Heart left ventricle (tissue), 16 donors: ENCODE measurements around the gene LMTK2. TPM values are rescaled to one million over a fixed set of nuclear protein-coding genes. Genes with fewer than 3 reads are reported as not detected.
A peak's percentile ranks its signal among the peaks of the same experiment; 100 is the strongest.

Experiments used
- ATAC-seq, 4 donors: fragments of 200-7000 bp; cut with Tn5 transposase; one replicate each; pipeline ENCODE4 v1.9.1; 2020 to 2022; ENCODE audit warnings: moderate library complexity in 4 of 4, mild to moderate bottlenecking in 3 of 4, moderate number of reproducible peaks in 1 of 4
- DNase-seq, 5 donors: peaks; one replicate each; pipeline ENCODE4 v3.0.0-alpha.2; 2020
- H3K27ac ChIP-seq, 12 donors: fragments of 200-600 bp; sonication (generic) in 4 of 12; one replicate each; pipeline versions ENCODE4 v1.5.0 to v1.8.0; 2016 to 2022; ENCODE audit warnings: mild to moderate bottlenecking in 2 of 12
- H3K27me3 ChIP-seq, 9 donors: fragments of 200-600 bp; sonication (generic) in 2 of 9; one replicate each; pipeline versions ENCODE4 v1.5.1 to v1.8.0; 2016 to 2022; ENCODE audit warnings: mild to moderate bottlenecking in 3 of 9
- H3K36me3 ChIP-seq, 9 donors: fragments of 200-600 bp; sonication (generic) in 2 of 9; one replicate each; pipeline versions ENCODE4 v1.5.0 to v1.8.0; 2018 to 2022; ENCODE audit warnings: mild to moderate bottlenecking in 2 of 9
- H3K4me1 ChIP-seq, 12 donors: fragments of 200-600 bp; sonication (generic) in 4 of 12; one replicate each; pipeline versions ENCODE4 v1.5.0 to v1.8.0; 2016 to 2022; ENCODE audit warnings: mild to moderate bottlenecking in 3 of 12
- H3K4me3 ChIP-seq, 12 donors: fragments of 200-600 bp; sonication (generic) in 4 of 12; one replicate each; pipeline versions ENCODE4 v1.5.0 to v1.8.0; 2017 to 2022; ENCODE audit warnings: mild to moderate bottlenecking in 9 of 12, moderate library complexity in 4 of 12
- H3K9me3 ChIP-seq, 12 donors: fragments of 200-600 bp; sonication (generic) in 4 of 12; one replicate each; pipeline versions ENCODE4 v1.5.0 to v1.8.0; 2016 to 2022; ENCODE audit warnings: mild to moderate bottlenecking in 1 of 12
- CTCF ChIP-seq, 12 donors: fragments of 200-600 bp; sonication (generic) in 4 of 12; IDR thresholded peaks; one replicate each; pipeline versions ENCODE4 v1.5.0 to v1.8.0; 2018 to 2022; ENCODE audit warnings: antibody characterized with exemption in 12 of 12, mild to moderate bottlenecking in 5 of 12
- POLR2A ChIP-seq, 2 donors: fragments of 450-650 bp; IDR thresholded peaks; one replicate each; pipeline ENCODE4 v1.6.1; 2017; ENCODE audit warnings: antibody characterized with exemption in 2 of 2, mild to moderate bottlenecking in 2 of 2, moderate library complexity in 2 of 2
- WGBS, 4 donors: extraction: QIAGEN DNeasy Blood & Tissue Kit in 2 of 4; methylation state at CpG; one replicate each; pipeline versions ENCODE4 v1.1.5 to v1.1.7; 2013 to 2018; 5-methylcytosine and 5-hydroxymethylcytosine counted together
- intact Hi-C, 10 donors: fragments of 100-400 bp; cut with DNase I; formaldehyde crosslinking; loops; one replicate each; pipeline versions ENCODE4 v1.11.1 to v1.14.2; 2022
- polyA plus RNA-seq, 2 donors: library from polyadenylated mRNA; stranded (reverse); fragments of 200-250 nt; gene quantifications; one replicate each; pipeline ENCODE4 v1.2.3, GENCODE V29; 2013
- total RNA-seq, 9 donors: library from RNA; depleted of rRNA in 2 of 9; stranded (reverse); fragments of >200 nt in 2 of 9; fragmentation: NEBNext Ultra II Directional in 3 of 9; extraction: Animal tissue kit (Norgen Biotek cat#: 25700) in 3 of 9; gene quantifications; one replicate each; pipeline versions ENCODE4 v1.1.0 to v1.2.4, GENCODE V29; 2016 to 2023
- donor health status: ischemic (EF 13 %, LVEDD 7.1; RV severe dilation, severe dysfunction).
- donor health status: healthy with polysubstance abuse.
- donor health status: DM: no; HTN: yes; CAD: no.
- donor health status: DM: no; HTN: no; CAD: no.
- donor health status: ischemic (EF 25% LVEDD 6.9; RV normal size, moderate dysfunction).
- donor health status: ischemic (EF 25% LVEDD 5.7; RV mildly dilated, moderate dysfunction).
- donor health status: healthy.
- donor health status: DM: yes; HTN: yes; CAD: no.
- donor health status: ischemic (EF 35%, LVEDD 5.7; RV mildly dilated, moderate dysfunction).
- donor health status: nonischemic (EF 11% LVEDD 7.7; RV severe dilation, severe dysfunction).
- donor health status: DM: yes; HTN: yes; CAD: no.
- donor health status: PGD.
- donor health status: ischemic (EF 29% LVEDD 5.4; RV normal size, mild dysfunction).
- donor health status: nonischemic (EF 23%, LVEDD 6.1; RV moderate dilation, normal function).

The LMTK2 gene
- total and polyA plus RNA-seq, 11 donors: 6.3 to 58.3 (median 27.3) TPM

- H3K27ac ChIP-seq: no peak overlapping the region
- H3K27me3 ChIP-seq: peaks cover 0 to 9% (median 0%) of the 10 kb centered on the region in 9 donors
- H3K9me3 ChIP-seq: no peaks in the 10 kb centered on the region
- H3K4me3 ChIP-seq: peak overlapping the region in 8 of 12 donors; percentile 17 to 49 (median 37)
- WGBS, 4 donors: 82 to 89% (median 86%) methylated on average over 19 to 49 of the region's 49 CpGs
- peak in 2 of 4 donors; percentile 5 to 18 for ATAC-seq
- intact Hi-C loops: no loop called here
- H3K36me3 ChIP-seq: peaks cover 0 to 25% (median 19%) of the 10 kb centered on the region in 9 donors
- peaks cover 0 to 11% (median 0%) of the 10 kb centered on the region in 12 donors for H3K4me1 ChIP-seq
- TF ChIP-seq POLR2A (IDR thresholded peaks at IDR 0.05): no peak
- no peak for TF ChIP-seq CTCF (IDR thresholded peaks at IDR 0.05)
- DNase-seq: peak in 1 of 5 donors; percentile 16
Measured at GRCh38 chr7:98211676-98212531, 105.2 kb downstream of the LMTK2 start.

- Histone ChIP-seq H3K27ac (no peak overlapping the region), H3K4me3 (no peak overlapping the region), H3K9me3 (no peaks in the 10 kb centered on the region), H3K4me1 (peaks cover 0 to 11% (median 0%) of the 10 kb centered on the region in 12 donors), H3K27me3 (peaks cover 0 to 9% (median 0%) of the 10 kb centered on the region in 9 donors), H3K36me3 (peaks cover 0 to 22% (median 19%) of the 10 kb centered on the region in 9 donors)
- DNase-seq (peak in 2 of 5 donors; percentile 16 to 61), ATAC-seq (no peak)
- no peak for TF ChIP-seq CTCF (IDR thresholded peaks at IDR 0.05)
- no peak for TF ChIP-seq POLR2A (IDR thresholded peaks at IDR 0.05)
- intact Hi-C loops: no loop called here
- WGBS, 4 donors: 89 to 93% (median 91%) methylated on average over 10 to 30 of the region's 30 CpGs
Measured at GRCh38 chr7:98212532-98213041, 105.9 kb downstream of the LMTK2 start.

- Histone ChIP-seq H3K27me3 (peaks cover 0 to 9% (median 0%) of the 10 kb centered on the region in 9 donors), H3K27ac (no peak overlapping the region), H3K4me1 (peaks cover 0 to 11% (median 0%) of the 10 kb centered on the region in 12 donors), H3K9me3 (no peaks in the 10 kb centered on the region), H3K36me3 (peaks cover 0 to 23% (median 13%) of the 10 kb centered on the region in 9 donors), H3K4me3 (no peak overlapping the region)
- WGBS, 4 donors: 76 to 90% (median 86%) methylated on average over 7 to 8 of the region's 8 CpGs
- intact Hi-C loops: no loop called here
- TF ChIP-seq CTCF (IDR thresholded peaks at IDR 0.05) (no peak), POLR2A (IDR thresholded peaks at IDR 0.05) (no peak)
- DNase-seq (peak in 1 of 5 donors; percentile 23), ATAC-seq (peak in 1 of 4 donors; percentile 4)
Measured at GRCh38 chr7:98213296-98213887, 106.7 kb downstream of the LMTK2 start.
